ENCODE data around the gene VTI1A. TPM values are rescaled to one million over a fixed set of nuclear protein-coding genes. Genes with fewer than 3 reads are reported as not detected.
"Not testable (repeated sequence)": the region's sequence is repeated elsewhere in the genome, so short reads cannot be mapped to it uniquely, and the experiment has no call there.

VTI1A gene
- total RNA-seq, 2 donors from 2014 or later: 71.6 to 139 TPM

DNA sequence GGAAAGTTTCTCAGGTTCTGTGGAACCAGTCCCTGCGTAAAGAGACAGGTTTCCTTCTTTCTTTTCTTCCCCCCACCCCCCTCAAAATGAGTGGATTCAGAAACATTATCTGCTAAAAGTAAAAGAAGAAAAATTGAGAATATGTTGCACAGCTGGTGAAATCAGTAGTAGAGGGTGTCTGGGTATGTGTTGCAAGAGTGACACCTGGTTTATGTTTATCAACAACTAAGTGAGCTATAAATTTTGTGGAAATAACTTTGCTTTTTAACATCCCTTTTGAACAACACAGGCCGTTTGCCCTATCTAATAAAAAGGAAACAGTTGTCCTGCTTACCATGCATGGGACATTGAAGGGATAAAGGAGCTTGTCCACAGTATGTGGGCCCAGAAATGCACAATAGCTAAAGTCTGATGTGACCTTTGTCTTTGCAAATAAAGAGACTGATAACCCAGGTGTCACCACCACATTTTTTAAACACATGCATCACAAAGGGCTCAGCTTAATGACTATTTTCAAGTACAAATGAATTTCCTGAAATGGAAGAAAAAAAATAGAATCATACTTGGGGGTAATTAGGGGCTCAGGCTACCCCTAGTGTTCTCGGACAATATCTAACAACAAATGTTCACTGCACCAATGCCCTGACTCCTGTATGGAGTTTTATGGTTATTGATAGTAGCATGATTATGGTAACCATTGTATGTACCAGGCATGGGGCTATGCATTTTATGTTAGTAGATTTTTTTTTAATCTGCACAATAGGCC lies 281.3 kb downstream of the VTI1A start:
- Histone ChIP-seq H3K4me1 (ENCODE audit: control insufficient read depth in 1 of 2, low read depth in 2 of 2) (peaks cover 0 to 6% of the 10 kb centered on the region in 2 donors), H3K36me3 (no peaks in the 10 kb centered on the region), H3K4me3 (no peak overlapping the region), H3K27me3 (replicated peaks; ENCODE audit: insufficient read depth) (no peaks in the 10 kb centered on the region), H3K9me3 (no peaks in the 10 kb centered on the region), H3K27ac (no peak overlapping the region)
- TF ChIP-seq CTCF (IDR thresholded peaks at IDR 0.05): no peak
- ATAC-seq (ENCODE audit: insufficient number of reproducible peaks, low FRiP score, low read depth) (no peak), DNase-seq (ENCODE audit: low spot score) (no peak)

DNA sequence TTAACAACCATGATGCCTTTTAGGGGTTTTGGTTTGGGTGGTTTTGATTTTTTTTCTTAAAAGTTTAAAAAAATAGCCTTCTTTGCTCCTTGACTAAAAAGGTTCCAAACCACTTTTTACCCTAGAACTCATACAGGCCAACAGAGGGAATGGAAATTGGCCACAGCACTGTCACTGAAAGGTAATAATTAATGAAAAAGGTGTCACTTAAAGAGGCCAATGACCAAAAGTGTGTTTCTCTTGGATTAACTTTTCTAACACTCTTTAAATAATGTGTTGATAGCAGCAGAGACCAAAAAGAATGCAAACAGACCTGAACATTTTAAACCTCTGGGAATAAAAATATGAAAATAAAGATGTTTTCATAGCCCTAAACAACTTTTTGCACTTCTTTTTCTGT lies 282.0 kb downstream of the VTI1A start:
- H3K27ac ChIP-seq: no peak overlapping the region
- no peak for TF ChIP-seq CTCF (IDR thresholded peaks at IDR 0.05)
- no peaks in the 10 kb centered on the region for H3K27me3 ChIP-seq (replicated peaks; ENCODE audit: insufficient read depth)
- no peaks in the 10 kb centered on the region for H3K36me3 ChIP-seq
- DNase-seq (ENCODE audit: low spot score): no peak
- H3K4me1 ChIP-seq (ENCODE audit: control insufficient read depth in 1 of 2, low read depth in 2 of 2): peaks cover 0 to 6% of the 10 kb centered on the region in 2 donors
- no peak for ATAC-seq (ENCODE audit: insufficient number of reproducible peaks, low FRiP score, low read depth)
- H3K4me3 ChIP-seq: no peak overlapping the region
- no peaks in the 10 kb centered on the region for H3K9me3 ChIP-seq

DNA sequence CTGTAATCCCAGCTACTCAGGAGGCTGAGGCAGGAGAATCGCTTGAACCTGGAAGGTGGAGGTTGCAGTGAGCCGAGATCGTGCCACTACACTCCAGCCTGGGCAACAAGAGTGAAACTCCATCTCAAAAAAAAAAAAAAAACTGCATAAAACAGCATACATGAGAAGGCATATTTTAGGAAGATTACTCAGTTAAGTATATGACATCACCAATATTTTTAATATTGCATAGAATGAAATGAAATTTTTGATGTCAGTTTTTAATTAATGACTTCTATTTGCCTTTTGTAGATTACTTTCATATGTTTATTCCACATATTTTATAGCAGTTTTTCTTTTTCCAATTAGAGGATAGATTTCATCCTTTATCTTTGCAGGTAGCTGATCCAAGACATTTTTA lies 284.4 kb downstream of the VTI1A start:
- not testable (repeated sequence) for H3K9me3 ChIP-seq; H3K27ac ChIP-seq; H3K4me3 ChIP-seq; H3K27me3 ChIP-seq (replicated peaks; ENCODE audit: insufficient read depth); ATAC-seq (ENCODE audit: insufficient number of reproducible peaks, low FRiP score, low read depth); H3K36me3 ChIP-seq; H3K4me1 ChIP-seq (ENCODE audit: control insufficient read depth in 1 of 2, low read depth in 2 of 2); DNase-seq (ENCODE audit: low spot score)

DNA sequence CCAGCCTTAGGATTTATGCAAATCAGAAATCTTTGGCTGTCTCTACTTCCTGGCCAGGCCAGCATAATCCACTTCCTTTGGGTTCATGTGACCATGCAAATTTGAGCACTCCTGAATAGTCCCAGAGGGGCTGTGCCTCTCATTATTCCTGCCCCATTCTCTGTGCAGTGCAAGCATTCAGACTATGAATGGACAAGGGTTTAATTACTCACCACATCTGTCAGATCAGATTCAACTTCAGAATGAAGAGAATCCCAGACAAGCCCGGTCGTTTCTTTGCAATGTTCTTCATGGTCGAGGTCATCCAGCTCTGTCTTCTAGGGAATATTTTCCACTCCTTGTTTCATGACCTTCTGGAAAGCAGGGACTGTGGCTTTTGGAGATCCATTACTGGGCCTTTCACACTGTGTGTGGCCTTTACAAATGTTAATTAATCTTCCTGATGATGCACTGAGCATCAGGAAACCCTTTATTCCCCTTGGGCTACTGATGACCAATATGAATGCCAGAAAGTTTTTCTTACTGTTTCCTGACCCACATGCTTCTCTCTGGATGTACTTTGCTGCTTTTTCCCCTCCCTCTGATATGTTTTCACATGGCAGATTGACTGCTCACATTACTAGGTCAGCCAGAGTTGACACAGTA lies 285.4 kb downstream of the VTI1A start:
- DNase-seq (ENCODE audit: low spot score) (no peak), ATAC-seq (ENCODE audit: insufficient number of reproducible peaks, low FRiP score, low read depth) (no peak)
- no peak overlapping the region for H3K4me3 ChIP-seq
- no peak overlapping the region for H3K27ac ChIP-seq
- H3K9me3 ChIP-seq: no peaks in the 10 kb centered on the region
- no peaks in the 10 kb centered on the region for H3K36me3 ChIP-seq
- H3K27me3 ChIP-seq (replicated peaks; ENCODE audit: insufficient read depth): no peaks in the 10 kb centered on the region
- peaks cover 0 to 6% of the 10 kb centered on the region in 2 donors for H3K4me1 ChIP-seq (ENCODE audit: control insufficient read depth in 1 of 2, low read depth in 2 of 2)
- TF ChIP-seq CTCF (IDR thresholded peaks at IDR 0.05): no peak

DNA sequence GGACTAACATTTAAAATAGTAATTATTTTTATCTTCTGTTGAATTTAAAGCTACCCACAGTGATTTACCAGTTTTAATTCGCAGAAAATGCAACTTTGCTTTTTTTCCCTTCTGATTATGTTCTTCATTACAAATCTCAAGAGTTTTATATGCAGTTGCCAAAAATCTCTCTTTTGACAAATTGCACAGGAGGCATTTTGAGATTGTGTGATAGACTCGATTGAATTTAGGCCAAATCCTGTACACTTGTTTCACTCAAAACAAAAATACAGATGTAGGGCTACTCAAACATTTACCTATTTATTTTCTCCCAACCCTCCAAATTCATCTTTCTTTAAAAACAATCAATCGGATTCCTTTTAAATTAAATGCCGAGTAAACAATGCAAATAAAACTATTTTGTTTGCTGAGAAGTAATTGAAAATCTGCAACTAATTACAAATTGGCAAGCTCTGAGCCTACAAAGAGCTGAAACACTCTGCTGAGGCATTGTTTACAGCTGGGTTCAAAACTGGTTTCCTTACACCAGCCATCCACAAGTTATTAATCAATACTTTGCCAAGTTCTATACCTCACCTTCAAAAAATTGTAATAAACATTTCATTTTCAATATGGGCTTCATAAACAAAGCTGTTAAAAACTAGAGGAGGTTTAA lies 288.2 kb downstream of the VTI1A start:
- ATAC-seq (ENCODE audit: insufficient number of reproducible peaks, low FRiP score, low read depth) (no peak), DNase-seq (ENCODE audit: low spot score) (no peak)
- Histone ChIP-seq H3K36me3 (no peaks in the 10 kb centered on the region), H3K4me3 (no peak overlapping the region), H3K9me3 (no peaks in the 10 kb centered on the region), H3K4me1 (ENCODE audit: control insufficient read depth in 1 of 2, low read depth in 2 of 2) (peaks cover 5 to 20% of the 10 kb centered on the region in 2 donors), H3K27me3 (replicated peaks; ENCODE audit: insufficient read depth) (no peaks in the 10 kb centered on the region), H3K27ac (no peak overlapping the region)
- TF ChIP-seq CTCF (IDR thresholded peaks at IDR 0.05): no peak

All from thoracic aorta (tissue), 2 donors.